CD4-positive, alpha-beta T cell treated with Interferon gamma for 1 hour (primary cell): ENCODE data around the gene MROH8.
A peak's percentile ranks its signal among the peaks of the same experiment; 100 is the strongest.

Source experiments
- DNase-seq: peaks from one replicate; pipeline ENCODE4 v3.0.0-alpha.2; 2020

The MROH8 gene

GRCh38 chr20:37198932-37199660 lies 19.7 kb upstream of the MROH8 start:
- no peak for DNase-seq

- no peak for DNase-seq
Observed at GRCh38 chr20:37194621-37195417, 15.5 kb upstream of the MROH8 start.

GRCh38 chr20:37193821-37194220 lies 14.5 kb upstream of the MROH8 start:
- DNase-seq: no peak

GRCh38 chr20:37193226-37193625 lies 13.9 kb upstream of the MROH8 start:
- no peak for DNase-seq

GRCh38 chr20:37192137-37192854 lies 12.9 kb upstream of the MROH8 start:
- peak; percentile 65 for DNase-seq

- DNase-seq: no peak
Observed at GRCh38 chr20:37190354-37191112, 11.2 kb upstream of the MROH8 start.

- DNase-seq: no peak
Observed at GRCh38 chr20:37189416-37190016, 10.2 kb upstream of the MROH8 start.

- no peak for DNase-seq
Observed at GRCh38 chr20:37188787-37189186, 9.4 kb upstream of the MROH8 start.

- no peak for DNase-seq
Observed at GRCh38 chr20:37185686-37186085, 6.3 kb upstream of the MROH8 start.

GRCh38 chr20:37179683-37180524 lies 556 bp upstream of the MROH8 start:
- DNase-seq: no peak

GRCh38 chr20:37172836-37173235 lies 6.5 kb downstream of the MROH8 start:
- DNase-seq: no peak

GRCh38 chr20:37166867-37167266 lies 12.5 kb downstream of the MROH8 start:
- DNase-seq: no peak

- no peak for DNase-seq
Observed at GRCh38 chr20:37165031-37165430, 14.3 kb downstream of the MROH8 start.

GRCh38 chr20:37163832-37164554 lies 15.4 kb downstream of the MROH8 start:
- DNase-seq: no peak

GRCh38 chr20:37162646-37163045 lies 16.7 kb downstream of the MROH8 start:
- DNase-seq: no peak

GRCh38 chr20:37161830-37162549 lies 17.4 kb downstream of the MROH8 start:
- no peak for DNase-seq

GRCh38 chr20:37160683-37161082 lies 18.7 kb downstream of the MROH8 start:
- DNase-seq: no peak

GRCh38 chr20:37158248-37158647 lies 21.1 kb downstream of the MROH8 start:
- no peak for DNase-seq

- DNase-seq: no peak
Observed at GRCh38 chr20:37155987-37156386, 23.4 kb downstream of the MROH8 start.

- DNase-seq: no peak
Observed at GRCh38 chr20:37154684-37155298, 24.6 kb downstream of the MROH8 start.
